Lower leg skin (tissue), 4 donors: ENCODE measurements around the gene JAKMIP2. TPM values are rescaled to one million over a fixed set of nuclear protein-coding genes. Genes with fewer than 3 reads are reported as not detected.

Experiments used
- DNase-seq, 2 donors: peaks; one replicate each; pipeline ENCODE4 v3.0.0-alpha.2; 2019; ENCODE audit warnings: low spot score in 2 of 2
- H3K4me3 ChIP-seq: fragments of 200-600 bp; sonication (generic); 2 replicates; pipeline ENCODE4 v1.5.1; 2017; ENCODE audit warnings: mild to moderate bottlenecking, low read depth; ENCODE audit not compliant: poor library complexity, severe bottlenecking
- CTCF ChIP-seq, 3 donors: fragments of 450-650 bp; IDR thresholded peaks; one replicate each; pipeline ENCODE4 v1.5.1; 2016; ENCODE audit warnings: antibody characterized with exemption in 3 of 3, mild to moderate bottlenecking in 3 of 3, moderate library complexity in 2 of 3
- POLR2A ChIP-seq, 2 donors: fragments of 450-650 bp; IDR thresholded peaks; one replicate each; pipeline ENCODE4 v1.6.1; 2016 to 2017; ENCODE audit warnings: antibody characterized with exemption in 2 of 2, mild to moderate bottlenecking in 1 of 2, moderate library complexity in 1 of 2
- WGBS, 2 donors: methylation state at CpG; one replicate each; pipeline ENCODE4 v1.1.5; 2018; 5-methylcytosine and 5-hydroxymethylcytosine counted together
- intact Hi-C: fragments of 100-400 bp; cut with DNase I; formaldehyde crosslinking; loops from one replicate; pipeline ENCODE4 v1.15.0; 2023; ENCODE audit warnings: low total_unique reads
- total RNA-seq, 4 donors: library from RNA; depleted of rRNA; stranded (reverse); fragments of >200 nt; gene quantifications; one replicate each; pipeline ENCODE4 v1.1.0, GENCODE V29; 2016

Gene JAKMIP2
- total RNA-seq, 4 donors from 2014 or later, result 0.23 to 0.34 (median 0.23) TPM; not detected in 1

GRCh38 chr5:147538236-147538635 is 244.3 kb downstream of the JAKMIP2 start:
- no peak overlapping the region for H3K4me3 ChIP-seq
- TF ChIP-seq CTCF (IDR thresholded peaks at IDR 0.05) (no peak), POLR2A (IDR thresholded peaks at IDR 0.05) (no peak)
- intact Hi-C loops, result no loop called here
- WGBS, 2 donors, result 96 to 97% methylated on average over 1 of the region's 1 CpG
- no peak for DNase-seq

Other genes with a start within 250 kb of the JAKMIP2 start
- 10 to 100 TPM in 1 of 4 donors, 1 to 10 TPM in 2, not detected in 1; 1.2 to 52.2 (median 1.5) TPM for gene SPINK1, start 48.9 kb upstream of the JAKMIP2 start, total RNA-seq
- gene SCGB3A2, start 96.0 kb upstream of the JAKMIP2 start, total RNA-seq, result not detected
- gene C5orf46, start 123.8 kb upstream of the JAKMIP2 start, total RNA-seq, result 100 to 1,000 TPM in 2 of 4 donors, 10 to 100 TPM in 2; 45.6 to 201 (median 139) TPM